GM18505 (cell line): ENCODE measurements around the gene RPTOR.

Source experiments
- ATAC-seq: cut with Tn5 transposase; IDR thresholded peaks from one replicate; pipeline ENCODE4 v1.9.1; 2021; ENCODE audit not compliant: unreplicated experiment
- POLR2A ChIP-seq: IDR thresholded peaks from 4 replicates; pipeline ENCODE4 v1.6.1; 2011; ENCODE audit warnings: borderline replicate concordance; ENCODE audit not compliant: insufficient read depth, insufficient read length; ENCODE audit errors: extremely low read depth

RPTOR gene

GRCh38 chr17:81013642-81014041 lies 469.0 kb downstream of the RPTOR start:
- ATAC-seq, result no peak
- TF ChIP-seq POLR2A, result no peak

- no peak for ATAC-seq
- no peak for TF ChIP-seq POLR2A
Measured at GRCh38 chr17:81015136-81015535, 470.5 kb downstream of the RPTOR start.
